Sigmoid colon (tissue), 3 donors: Measurements from ENCODE around the gene RIPOR3.

Experiments used
- POLR2A ChIP-seq, 2 donors: fragments of 450-650 bp; IDR thresholded peaks; one replicate each; pipeline ENCODE4 v1.6.1; 2016; ENCODE audit warnings: antibody characterized with exemption in 2 of 2, mild to moderate bottlenecking in 2 of 2, moderate library complexity in 2 of 2
- TF ChIP-seq, protein P1 (sequence below), 4 experiments: fragments of 450-650 bp in 3 of 4; fragments of 200-600 bp in 1 of 4; IDR thresholded peaks; one replicate each; pipeline ENCODE4 v1.5.1; 2016 to 2019; ENCODE audit warnings: antibody characterized with exemption in 4 of 4, mild to moderate bottlenecking in 3 of 4, moderate library complexity in 2 of 4

DNA sequence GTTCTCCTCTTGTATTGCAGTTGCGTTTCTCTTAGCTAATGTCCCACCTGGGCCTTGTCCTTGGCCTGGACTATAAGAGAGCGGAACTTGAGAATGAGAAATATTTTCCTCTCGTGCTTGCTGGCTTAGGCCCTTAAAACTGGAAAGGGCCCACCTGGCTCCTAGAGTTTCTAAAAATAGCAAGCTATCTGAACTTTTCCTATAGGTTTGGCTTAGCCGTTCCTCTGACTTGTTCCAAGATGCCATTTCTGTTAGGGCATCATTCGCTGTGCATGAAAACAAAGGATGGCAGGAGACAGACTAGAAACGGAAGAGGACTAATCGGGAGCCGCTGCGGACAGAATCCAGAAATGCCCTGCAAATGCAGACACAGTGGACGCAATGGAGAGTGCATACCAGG, 4.5 kb downstream of the RIPOR3 start:
- TF ChIP-seq, protein P1, sequence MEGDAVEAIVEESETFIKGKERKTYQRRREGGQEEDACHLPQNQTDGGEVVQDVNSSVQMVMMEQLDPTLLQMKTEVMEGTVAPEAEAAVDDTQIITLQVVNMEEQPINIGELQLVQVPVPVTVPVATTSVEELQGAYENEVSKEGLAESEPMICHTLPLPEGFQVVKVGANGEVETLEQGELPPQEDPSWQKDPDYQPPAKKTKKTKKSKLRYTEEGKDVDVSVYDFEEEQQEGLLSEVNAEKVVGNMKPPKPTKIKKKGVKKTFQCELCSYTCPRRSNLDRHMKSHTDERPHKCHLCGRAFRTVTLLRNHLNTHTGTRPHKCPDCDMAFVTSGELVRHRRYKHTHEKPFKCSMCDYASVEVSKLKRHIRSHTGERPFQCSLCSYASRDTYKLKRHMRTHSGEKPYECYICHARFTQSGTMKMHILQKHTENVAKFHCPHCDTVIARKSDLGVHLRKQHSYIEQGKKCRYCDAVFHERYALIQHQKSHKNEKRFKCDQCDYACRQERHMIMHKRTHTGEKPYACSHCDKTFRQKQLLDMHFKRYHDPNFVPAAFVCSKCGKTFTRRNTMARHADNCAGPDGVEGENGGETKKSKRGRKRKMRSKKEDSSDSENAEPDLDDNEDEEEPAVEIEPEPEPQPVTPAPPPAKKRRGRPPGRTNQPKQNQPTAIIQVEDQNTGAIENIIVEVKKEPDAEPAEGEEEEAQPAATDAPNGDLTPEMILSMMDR (IDR thresholded peaks at IDR 0.05): no peak
- no peak for TF ChIP-seq POLR2A (IDR thresholded peaks at IDR 0.05)
